Neutrophil (primary cell): ENCODE data around the gene CHST13.

ENCODE experiments used
- H3K27ac ChIP-seq: fragments of 200-600 bp; sonication (generic); 2 replicates; pipeline ENCODE4 v1.5.1; 2016; ENCODE audit warnings: mild to moderate bottlenecking, moderate library complexity
- H3K27me3 ChIP-seq: fragments of 200-600 bp; sonication (generic); 2 replicates; pipeline ENCODE4 v1.6.0; 2016; ENCODE audit warnings: mild to moderate bottlenecking
- H3K36me3 ChIP-seq: fragments of 200-600 bp; sonication (generic); 2 replicates; pipeline ENCODE4 v1.5.1; 2017
- H3K4me1 ChIP-seq, 2 experiments: fragments of 200-600 bp in 1 of 2; sonication (generic) in 1 of 2; 1 replicate in 1 of 2; 2 replicates in 1 of 2; pipeline versions ENCODE4 v1.5.1 to v1.6.1; 2013 to 2016; ENCODE audit warnings: low read depth in 1 of 2, low read length in 1 of 2, mild to moderate bottlenecking in 1 of 2, moderate library complexity in 1 of 2; ENCODE audit not compliant: control insufficient read depth in 1 of 2, insufficient read depth in 1 of 2
- H3K4me3 ChIP-seq, 2 experiments: fragments of 200-600 bp in 1 of 2; sonication (generic) in 1 of 2; 1 replicate in 1 of 2; 2 replicates in 1 of 2; pipeline ENCODE4 v1.5.1; 2013 to 2016; ENCODE audit warnings: low read depth in 1 of 2, low read length in 1 of 2, mild to moderate bottlenecking in 1 of 2, moderate library complexity in 1 of 2
- H3K9me3 ChIP-seq: fragments of 200-600 bp; sonication (generic); 2 replicates; pipeline ENCODE4 v1.5.1; 2016
- CTCF ChIP-seq: fragments of 200-600 bp; sonication (generic); IDR thresholded peaks from 2 replicates; pipeline ENCODE4 v1.5.1; 2016; ENCODE audit warnings: antibody characterized with exemption

Gene CHST13

GRCh38 chr3:126558336-126559071 lies 34.5 kb downstream of the CHST13 start, which contains the start of gene C3orf22:
Gene C3orf22, minus strand, starts transcription at chr3:126558932. Its CDS starts 5,542 bp downstream, at chr3:126553390.
- H3K36me3 ChIP-seq, result no peaks in the 10 kb centered on the region
- no peaks in the 10 kb centered on the region for H3K4me1 ChIP-seq
- no peaks in the 10 kb centered on the region for H3K9me3 ChIP-seq
- no peaks in the 10 kb centered on the region for H3K27me3 ChIP-seq
- no peak within 1 kb of the TSS for H3K4me3 ChIP-seq
- no peak within 1 kb of the TSS for H3K27ac ChIP-seq
- TF ChIP-seq CTCF, result no peak

GRCh38 chr3:126562737-126563276 lies 38.9 kb downstream of the CHST13 start:
- Histone ChIP-seq H3K27me3 (no peaks in the 10 kb centered on the region), H3K4me3 (no peak overlapping the region), H3K27ac (no peak overlapping the region), H3K36me3 (no peaks in the 10 kb centered on the region), H3K4me1 (no peaks in the 10 kb centered on the region), H3K9me3 (no peaks in the 10 kb centered on the region)
- TF ChIP-seq CTCF, result no peak

GRCh38 chr3:126567696-126568438 lies 43.9 kb downstream of the CHST13 start:
- Histone ChIP-seq H3K27me3 (no peaks in the 10 kb centered on the region), H3K4me1 (no peaks in the 10 kb centered on the region), H3K36me3 (no peaks in the 10 kb centered on the region), H3K27ac (no peak overlapping the region), H3K4me3 (no peak overlapping the region), H3K9me3 (no peaks in the 10 kb centered on the region)
- no peak for TF ChIP-seq CTCF

- Histone ChIP-seq H3K4me1 (no peaks in the 10 kb centered on the region), H3K9me3 (no peaks in the 10 kb centered on the region), H3K27me3 (no peaks in the 10 kb centered on the region), H3K36me3 (no peaks in the 10 kb centered on the region), H3K27ac (no peak overlapping the region), H3K4me3 (no peak overlapping the region)
- TF ChIP-seq CTCF, result no peak
Observed at GRCh38 chr3:126568776-126569342, 44.9 kb downstream of the CHST13 start.

GRCh38 chr3:126569390-126569975 lies 45.5 kb downstream of the CHST13 start:
- Histone ChIP-seq H3K27me3 (no peaks in the 10 kb centered on the region), H3K27ac (no peak overlapping the region), H3K4me3 (no peak overlapping the region), H3K9me3 (no peaks in the 10 kb centered on the region), H3K4me1 (no peaks in the 10 kb centered on the region), H3K36me3 (no peaks in the 10 kb centered on the region)
- TF ChIP-seq CTCF, result no peak
